Stimulated activated CD4-positive, alpha-beta T cell treated with anti-CD3 and anti-CD28 coated beads, TNF-alpha, amount 100 ng/mL, for 1 hour (primary cell): ENCODE results near the gene KMT2B.

Experiments
- DNase-seq, 3 donors: peaks; one replicate each; pipeline ENCODE4 v3.0.0-alpha.2; 2020; ENCODE audit warnings: low read depth in 3 of 3, low spot score in 1 of 3

Gene KMT2B

GRCh38 chr19:35740423-35741202 lies 22.8 kb downstream of the KMT2B start:
- DNase-seq, result peak; percentile 82 to 89 (median 86)

- no peak for DNase-seq
Measured at GRCh38 chr19:35741203-35741515, 23.4 kb downstream of the KMT2B start.

GRCh38 chr19:35742121-35742724 lies 24.4 kb downstream of the KMT2B start, which contains the start of gene IGFLR1:
Gene IGFLR1, minus strand, starts transcription at chr19:35742452. Its CDS starts 1,272 bp downstream, at chr19:35741180.
- peak in 1 of 3 donors; percentile 38 for DNase-seq

- DNase-seq, result no peak
Measured at GRCh38 chr19:35743640-35744429, 26.0 kb downstream of the KMT2B start.

GRCh38 chr19:35744430-35745327 lies 26.9 kb downstream of the KMT2B start:
- DNase-seq, result peak; percentile 80 to 85 (median 81)

- DNase-seq, result peak; percentile 86 to 93 (median 92)
Measured at GRCh38 chr19:35745328-35746086, 27.7 kb downstream of the KMT2B start, which contains the start of the genes PSENEN and U2AF1L4. Gene PSENEN, plus strand, starts transcription at chr19:35745651. Its CDS starts 280 bp downstream, at chr19:35745931. Gene U2AF1L4, minus strand, starts transcription at chr19:35745418. Its CDS starts 27 bp downstream, at chr19:35745391.

GRCh38 chr19:35746087-35746462 lies 28.3 kb downstream of the KMT2B start:
- no peak for DNase-seq

GRCh38 chr19:35746531-35746930 lies 28.7 kb downstream of the KMT2B start:
- DNase-seq, result no peak

- peak; percentile 92 to 98 (median 95) for DNase-seq
Measured at GRCh38 chr19:35748106-35749020, 30.6 kb downstream of the KMT2B start, which contains the start of gene LIN37. Gene LIN37, plus strand, starts transcription at chr19:35748576. Its CDS starts 149 bp downstream, at chr19:35748725.

- DNase-seq, result no peak
Measured at GRCh38 chr19:35750167-35750566, 32.4 kb downstream of the KMT2B start.

GRCh38 chr19:35751839-35752745 lies 34.3 kb downstream of the KMT2B start:
- no peak for DNase-seq

GRCh38 chr19:35752746-35753350 lies 35.0 kb downstream of the KMT2B start:
- no peak for DNase-seq

- DNase-seq, result no peak
Measured at GRCh38 chr19:35753634-35754369, 36.0 kb downstream of the KMT2B start.

- DNase-seq, result no peak
Measured at GRCh38 chr19:35754370-35755130, 36.7 kb downstream of the KMT2B start.

GRCh38 chr19:35755131-35755549 lies 37.3 kb downstream of the KMT2B start:
- DNase-seq, result no peak
